Smooth muscle cell (in vitro differentiated cells): ENCODE measurements around the gene ZNF750. TPM values are rescaled to one million over a fixed set of nuclear protein-coding genes. Genes with fewer than 3 reads are reported as not detected.

ENCODE experiments used
- DNase-seq: peaks from one replicate; lab custom pipeline; 2025; ENCODE audit not compliant: unreplicated experiment; lab: John Stamatoyannopoulos, UW
- H2AFZ ChIP-seq: fragments of 200-600 bp; sonication (generic); 2 replicates; pipeline ENCODE4 v1.6.0; 2016; ENCODE audit warnings: antibody characterized with exemption, low read depth, mild to moderate bottlenecking
- H3F3A ChIP-seq: fragments of 200-600 bp; sonication (generic); 2 replicates; pipeline ENCODE4 v1.6.0; 2017; ENCODE audit warnings: antibody characterized with exemption, low read depth
- H3K27ac ChIP-seq: fragments of 200-600 bp; sonication (generic); 2 replicates; pipeline ENCODE4 v1.5.1; 2016; ENCODE audit warnings: low read depth, mild to moderate bottlenecking
- H3K27me3 ChIP-seq: fragments of 200-600 bp; sonication (generic); 2 replicates; pipeline ENCODE4 v1.6.1; 2016; ENCODE audit warnings: low read depth, mild to moderate bottlenecking
- H3K36me3 ChIP-seq: fragments of 200-600 bp; sonication (generic); 2 replicates; pipeline ENCODE4 v1.5.1; 2016; ENCODE audit warnings: low read depth
- H3K4me1 ChIP-seq: fragments of 200-600 bp; sonication (generic); 2 replicates; pipeline ENCODE4 v1.5.1; 2016; ENCODE audit warnings: low read depth
- H3K4me2 ChIP-seq: fragments of 200-600 bp; sonication (generic); 2 replicates; pipeline ENCODE4 v1.6.0; 2016; ENCODE audit warnings: mild to moderate bottlenecking
- H3K4me3 ChIP-seq: fragments of 200-600 bp; sonication (generic); 2 replicates; pipeline ENCODE4 v1.5.1; 2016; ENCODE audit warnings: mild to moderate bottlenecking
- H3K79me2 ChIP-seq: fragments of 200-600 bp; sonication (generic); 2 replicates; pipeline ENCODE4 v1.6.0; 2016; ENCODE audit warnings: low read depth, mild to moderate bottlenecking
- H3K9ac ChIP-seq: fragments of 200-600 bp; sonication (generic); 2 replicates; pipeline ENCODE4 v1.6.0; 2016; ENCODE audit warnings: low read depth
- H3K9me3 ChIP-seq: fragments of 200-600 bp; sonication (generic); replicated peaks from 2 replicates; pipeline ENCODE4 v1.5.1; 2016; ENCODE audit warnings: low read depth
- H4K20me1 ChIP-seq: fragments of 200-600 bp; sonication (generic); 2 replicates; pipeline ENCODE4 v1.6.0; 2016; ENCODE audit warnings: low read depth
- CTCF ChIP-seq: fragments of 200-600 bp; sonication (generic); IDR thresholded peaks from 2 replicates; pipeline ENCODE4 v1.5.1; 2017; ENCODE audit warnings: borderline replicate concordance, mild to moderate bottlenecking, antibody characterized with exemption; ENCODE audit not compliant: insufficient read depth, poor library complexity, severe bottlenecking
- WGBS: methylation state at CpG from one replicate; pipeline ENCODE4 v1.1.7; 2016; ENCODE audit warnings: low lambda C conversion rate; 5-methylcytosine and 5-hydroxymethylcytosine counted together
- polyA plus RNA-seq: library from polyadenylated mRNA; unstranded; fragments of >200 nt; fragmentation: Nextera tagmentation; extraction: Ambion mirVana; gene quantifications from 2 replicates; pipeline ENCODE4 v1.2.1, GENCODE V29; 2016
- total RNA-seq: library from RNA; depleted of rRNA; stranded (reverse); fragments of >200 nt; gene quantifications from 2 replicates; pipeline ENCODE4 v1.2.3, GENCODE V29; 2014

ZNF750 gene
- total and polyA plus RNA-seq, 2 experiments from 2014 or later: 0.93 to 7.1 TPM

DNA sequence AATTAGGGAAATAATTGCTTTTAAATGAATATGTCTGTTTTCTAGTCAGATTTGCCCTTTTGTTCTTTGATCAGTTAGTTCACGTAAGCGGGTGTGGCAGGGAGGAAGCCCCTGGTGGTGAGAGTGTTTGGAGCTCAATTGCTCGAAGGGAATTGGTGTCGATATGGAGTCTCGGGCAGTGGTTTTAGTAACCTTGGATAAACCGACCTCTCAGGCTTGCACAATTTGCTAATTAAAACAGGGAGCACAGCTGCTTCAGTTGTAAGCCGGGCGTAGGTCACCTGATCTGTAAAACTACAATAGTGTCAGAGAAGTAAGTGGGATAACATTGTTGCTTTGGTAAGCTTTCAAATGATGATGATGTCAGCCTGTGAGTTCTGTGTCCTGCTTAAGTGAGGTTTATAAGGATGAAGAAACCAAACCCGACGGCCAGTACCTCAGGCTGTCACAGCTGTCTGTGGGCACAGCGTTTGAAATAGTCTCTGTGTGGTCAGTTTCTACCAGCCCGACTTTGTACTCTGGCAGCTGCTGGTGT lies 2.9 kb downstream of the ZNF750 start:
- DNase-seq: no peak
- Histone ChIP-seq H3F3A (peaks cover 11% of the 10 kb centered on the region), H3K79me2 (no peaks in the 10 kb centered on the region), H3K9ac (peak overlapping the region; percentile 10), H3K36me3 (no peaks in the 10 kb centered on the region), H3K27ac (peak overlapping the region; percentile 71), H3K4me3 (no peak overlapping the region), H3K9me3 (no peaks in the 10 kb centered on the region), H2AFZ (no peak overlapping the region), H3K4me1 (peaks cover 27% of the 10 kb centered on the region), H3K27me3 (no peaks in the 10 kb centered on the region), H3K4me2 (peak overlapping the region; percentile 79), H4K20me1 (no peaks in the 10 kb centered on the region)
- WGBS: 47% methylated on average over 12 of the region's 12 CpGs
- TF ChIP-seq CTCF: peak; percentile 22

DNA sequence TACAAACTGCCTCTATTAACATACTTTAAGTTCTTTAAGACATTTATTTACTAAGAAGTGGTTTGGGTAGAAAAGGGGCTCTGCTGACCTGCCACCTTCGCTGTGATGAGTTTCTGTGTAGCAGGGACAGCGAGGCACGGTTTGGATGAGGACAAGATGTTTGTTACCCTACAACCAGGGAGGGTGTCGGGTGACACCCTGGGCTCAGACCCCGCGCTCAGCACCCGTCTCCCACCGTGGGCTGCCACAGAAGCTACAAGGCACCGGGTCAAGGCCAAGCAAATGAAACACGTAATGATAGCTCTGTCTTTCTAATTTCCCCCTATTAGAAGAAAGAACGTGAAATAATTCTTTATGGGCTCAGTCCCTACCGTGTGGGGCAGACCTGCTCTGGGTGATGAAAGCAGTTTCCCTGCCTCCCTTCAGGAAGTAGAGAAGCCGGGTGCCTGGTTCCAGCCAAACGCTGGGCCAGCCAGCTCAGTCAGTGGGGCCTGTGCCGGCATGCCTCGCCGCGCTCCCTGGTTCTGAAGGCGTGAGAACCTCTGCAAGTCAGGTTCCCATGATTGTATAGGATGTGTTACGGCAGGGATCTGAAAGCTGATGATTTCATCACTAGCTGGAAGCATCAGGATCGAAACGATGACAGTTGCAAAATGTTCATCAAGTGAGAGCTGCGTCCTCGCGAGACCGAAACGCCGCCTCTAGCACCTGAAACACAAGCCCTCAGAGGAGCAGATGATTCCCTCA lies 3.9 kb downstream of the ZNF750 start:
- no peaks in the 10 kb centered on the region for H4K20me1 ChIP-seq
- peak overlapping the region; percentile 79 for H3K4me2 ChIP-seq
- TF ChIP-seq CTCF: no peak
- no peaks in the 10 kb centered on the region for H3K27me3 ChIP-seq
- 73% methylated on average over 28 of the region's 28 CpGs for WGBS
- no peak overlapping the region for H2AFZ ChIP-seq
- H3K27ac ChIP-seq: peak overlapping the region; percentile 71
- no peaks in the 10 kb centered on the region for H3K9me3 ChIP-seq
- no peak for DNase-seq
- H3K4me3 ChIP-seq: no peak overlapping the region
- H3K36me3 ChIP-seq: no peaks in the 10 kb centered on the region
- peaks cover 27% of the 10 kb centered on the region for H3K4me1 ChIP-seq
- no peaks in the 10 kb centered on the region for H3K79me2 ChIP-seq
- H3K9ac ChIP-seq: peak overlapping the region; percentile 10
- H3F3A ChIP-seq: peaks cover 11% of the 10 kb centered on the region

- no peak for DNase-seq
- 69% methylated on average over 9 of the region's 9 CpGs for WGBS
- H3K9ac ChIP-seq: no peak overlapping the region
Measured at GRCh38 chr17:82835122-82835521, 4.7 kb downstream of the ZNF750 start.

More at GRCh38 chr17:82835122-82835521, 4.7 kb downstream of the ZNF750 start:
- Histone ChIP-seq H3K4me1 (peaks cover 22% of the 10 kb centered on the region), H3K4me2 (peak overlapping the region; percentile 35), H3K79me2 (no peaks in the 10 kb centered on the region), H3K27ac (peak overlapping the region; percentile 71), H2AFZ (no peak overlapping the region), H3K9me3 (no peaks in the 10 kb centered on the region), H4K20me1 (no peaks in the 10 kb centered on the region), H3F3A (peaks cover 11% of the 10 kb centered on the region), H3K36me3 (no peaks in the 10 kb centered on the region), H3K4me3 (no peak overlapping the region), H3K27me3 (no peaks in the 10 kb centered on the region)
- no peak for TF ChIP-seq CTCF
